SH-SY5Y (cell line): Measurements from ENCODE around the gene SLC38A3.

ENCODE experiments used
- GATA2 ChIP-seq: IDR thresholded peaks from 2 replicates; pipeline ENCODE4 v1.6.1; 2011; ENCODE audit warnings: mild to moderate bottlenecking, low read depth, low read length
- GATA3 ChIP-seq: IDR thresholded peaks from 2 replicates; pipeline ENCODE4 v1.6.1; 2011; ENCODE audit warnings: low read depth, mild to moderate bottlenecking, low read length, moderate library complexity

DNA sequence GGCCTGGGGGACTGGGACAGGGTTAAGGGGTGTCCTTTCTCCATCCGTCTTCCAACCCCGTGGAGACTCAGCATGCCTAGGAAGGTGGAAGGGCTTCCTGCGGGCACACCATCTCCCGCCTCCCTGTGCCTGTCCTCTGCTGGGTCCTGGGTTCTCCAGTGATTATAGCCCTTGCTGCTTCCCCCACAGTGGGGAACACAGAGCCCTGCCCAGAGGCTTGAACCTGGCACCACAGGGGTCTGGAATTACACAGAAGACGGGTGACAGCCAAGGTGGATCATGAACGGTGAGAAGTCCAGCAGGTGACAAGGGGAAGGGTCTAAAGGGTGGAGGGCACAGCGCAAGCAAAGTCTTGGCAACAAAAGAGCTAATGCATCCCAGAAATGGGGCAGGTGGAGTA is 57.7 kb downstream of the SLC38A3 start:
- TF ChIP-seq GATA2 (no peak), GATA3 (no peak)
